SK-N-SH (cell line): Measurements from ENCODE around the gene PSMG4.

Experiments
- EP300 ChIP-seq, 2 experiments: IDR thresholded peaks; 2 replicates each; pipeline versions ENCODE4 v1.4.0 to v1.6.1; 2012; ENCODE audit warnings: borderline replicate concordance in 1 of 2, low read depth in 1 of 2, low read length in 1 of 2
- TF ChIP-seq, protein P1 (sequence below): fragments of 200-600 bp; sonication (generic); IDR thresholded peaks from 2 replicates; pipeline ENCODE4 v1.6.1; 2017; ENCODE audit warnings: antibody characterized with exemption, mild to moderate bottlenecking, moderate library complexity

DNA sequence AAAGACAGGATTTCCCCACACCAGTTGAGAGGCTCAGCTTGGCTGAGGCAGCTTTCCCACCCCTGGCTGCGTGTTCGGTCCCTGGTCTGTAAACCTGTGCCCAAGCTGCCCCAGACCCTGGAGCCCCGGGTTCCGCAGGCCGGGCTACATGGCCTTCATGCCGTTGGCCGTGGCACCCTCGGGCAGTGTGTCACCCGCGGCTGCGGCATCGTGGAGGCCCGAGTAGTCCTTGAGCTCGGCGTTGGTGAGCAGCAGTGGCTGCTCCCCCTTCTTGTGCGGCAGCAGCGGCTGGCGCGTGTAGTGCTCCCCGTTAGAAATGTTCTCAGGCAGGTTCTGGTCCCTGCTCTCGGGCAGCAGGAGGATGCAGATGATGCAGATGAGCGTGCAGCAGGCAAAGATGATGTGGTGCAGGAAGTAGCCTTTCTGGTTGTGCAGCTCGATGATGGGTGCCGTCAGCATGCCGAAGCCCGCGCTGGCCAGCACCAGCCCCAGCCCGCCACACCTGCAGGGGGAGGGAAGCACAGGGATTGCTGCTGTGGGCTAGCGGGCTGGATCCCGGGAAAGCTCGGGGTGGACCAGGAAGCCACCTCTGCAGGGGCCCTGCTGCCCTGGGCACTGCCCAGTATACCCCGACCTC lies 14.3 kb downstream of the PSMG4 start:
- TF ChIP-seq, protein P1, sequence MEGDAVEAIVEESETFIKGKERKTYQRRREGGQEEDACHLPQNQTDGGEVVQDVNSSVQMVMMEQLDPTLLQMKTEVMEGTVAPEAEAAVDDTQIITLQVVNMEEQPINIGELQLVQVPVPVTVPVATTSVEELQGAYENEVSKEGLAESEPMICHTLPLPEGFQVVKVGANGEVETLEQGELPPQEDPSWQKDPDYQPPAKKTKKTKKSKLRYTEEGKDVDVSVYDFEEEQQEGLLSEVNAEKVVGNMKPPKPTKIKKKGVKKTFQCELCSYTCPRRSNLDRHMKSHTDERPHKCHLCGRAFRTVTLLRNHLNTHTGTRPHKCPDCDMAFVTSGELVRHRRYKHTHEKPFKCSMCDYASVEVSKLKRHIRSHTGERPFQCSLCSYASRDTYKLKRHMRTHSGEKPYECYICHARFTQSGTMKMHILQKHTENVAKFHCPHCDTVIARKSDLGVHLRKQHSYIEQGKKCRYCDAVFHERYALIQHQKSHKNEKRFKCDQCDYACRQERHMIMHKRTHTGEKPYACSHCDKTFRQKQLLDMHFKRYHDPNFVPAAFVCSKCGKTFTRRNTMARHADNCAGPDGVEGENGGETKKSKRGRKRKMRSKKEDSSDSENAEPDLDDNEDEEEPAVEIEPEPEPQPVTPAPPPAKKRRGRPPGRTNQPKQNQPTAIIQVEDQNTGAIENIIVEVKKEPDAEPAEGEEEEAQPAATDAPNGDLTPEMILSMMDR, result no peak
- TF ChIP-seq EP300 (IDR thresholded peaks at IDR 0.05; ENCODE audit: borderline replicate concordance in 1 of 2, low read depth in 1 of 2, low read length in 1 of 2), result no peak
